Liver (tissue), 9 donors: ENCODE results near the gene TRIM23. TPM values are rescaled to one million over a fixed set of nuclear protein-coding genes. Genes with fewer than 3 reads are reported as not detected.

ENCODE experiments used
- DNase-seq: peaks from one replicate; pipeline ENCODE4 v3.0.0-alpha.2; 2017; ENCODE audit warnings: low spot score
- H3K27ac ChIP-seq, 2 donors: one replicate each; pipeline ENCODE4 v1.7.0; 2013; ENCODE audit warnings: inconsistent platforms in 2 of 2, low read length in 2 of 2, control low read depth in 1 of 2, low read depth in 1 of 2, mild to moderate bottlenecking in 1 of 2
- H3K27me3 ChIP-seq, 4 donors: one replicate each; pipeline versions ENCODE4 v1.6.1 to v1.7.0; 2013; ENCODE audit warnings: low read length in 3 of 4, inconsistent platforms in 1 of 4, mild to moderate bottlenecking in 1 of 4, moderate library complexity in 1 of 4; ENCODE audit not compliant: control insufficient read depth in 4 of 4, insufficient read depth in 4 of 4
- H3K36me3 ChIP-seq, 4 donors: one replicate each; pipeline versions ENCODE4 v1.6.1 to v1.7.0; 2013; ENCODE audit warnings: low read length in 3 of 4, mild to moderate bottlenecking in 3 of 4, low read depth in 1 of 4, moderate library complexity in 1 of 4; ENCODE audit not compliant: control insufficient read depth in 4 of 4, insufficient read depth in 3 of 4
- H3K4me1 ChIP-seq, 4 donors: one replicate each; pipeline versions ENCODE4 v1.6.1 to v1.7.0; 2013; ENCODE audit warnings: low read length in 3 of 4, mild to moderate bottlenecking in 3 of 4, moderate library complexity in 1 of 4; ENCODE audit not compliant: control insufficient read depth in 4 of 4, insufficient read depth in 4 of 4
- H3K4me3 ChIP-seq, 3 donors: one replicate each; pipeline versions ENCODE4 v1.6.1 to v1.7.0; 2013; ENCODE audit warnings: low read length in 3 of 3, control low read depth in 1 of 3, low read depth in 1 of 3, mild to moderate bottlenecking in 1 of 3
- H3K9ac ChIP-seq, 2 donors: one replicate each; pipeline ENCODE4 v1.7.0; 2013; ENCODE audit warnings: low read length in 2 of 2, mild to moderate bottlenecking in 2 of 2, moderate library complexity in 2 of 2, control low read depth in 1 of 2, low read depth in 1 of 2
- H3K9me3 ChIP-seq, 4 donors: one replicate each; pipeline versions ENCODE4 v1.6.1 to v1.7.0; 2013; ENCODE audit warnings: low read length in 3 of 4; ENCODE audit not compliant: control insufficient read depth in 4 of 4
- ATF3 ChIP-seq: IDR thresholded peaks from 2 replicates; pipeline ENCODE4 v1.6.1; 2016; ENCODE audit warnings: antibody characterized with exemption
- CTCF ChIP-seq: fragments of 150-350 bp; IDR thresholded peaks from 2 replicates; pipeline ENCODE4 v1.5.1; 2017; ENCODE audit warnings: improper control_type of control experiment, low read depth, low read length; ENCODE audit not compliant: missing input control
- EGR1 ChIP-seq, 2 donors: IDR thresholded peaks; 2 replicates each; pipeline ENCODE4 v1.6.1; 2016 to 2018; ENCODE audit warnings: antibody characterized with exemption in 2 of 2, low read depth in 2 of 2
- FOXA1 ChIP-seq: IDR thresholded peaks from 2 replicates; pipeline ENCODE4 v1.6.1; 2016; ENCODE audit warnings: antibody characterized with exemption
- FOXA2 ChIP-seq: IDR thresholded peaks from 2 replicates; pipeline ENCODE4 v1.6.1; 2016; ENCODE audit warnings: antibody characterized with exemption
- GABPA ChIP-seq, 2 donors: IDR thresholded peaks in 1 of 2; conservative IDR thresholded peaks in 1 of 2; 2 replicates each; pipeline ENCODE4 v1.6.1; 2016; ENCODE audit warnings: antibody characterized with exemption in 2 of 2, mild to moderate bottlenecking in 1 of 2, moderate library complexity in 1 of 2
- HNF4G ChIP-seq: IDR thresholded peaks from 2 replicates; pipeline ENCODE4 v1.6.1; 2016; ENCODE audit warnings: antibody characterized with exemption
- JUND ChIP-seq, 2 donors: IDR thresholded peaks; 2 replicates each; pipeline ENCODE4 v1.6.1; 2016; ENCODE audit warnings: antibody characterized with exemption in 2 of 2
- NR2F2 ChIP-seq: IDR thresholded peaks from 2 replicates; pipeline ENCODE4 v1.6.1; 2016; ENCODE audit warnings: antibody characterized with exemption
- RAD21 ChIP-seq, 2 donors: IDR thresholded peaks; 2 replicates each; pipeline ENCODE4 v1.6.1; 2016; ENCODE audit warnings: antibody characterized with exemption in 2 of 2, mild to moderate bottlenecking in 2 of 2
- REST ChIP-seq: IDR thresholded peaks from 2 replicates; pipeline ENCODE4 v1.6.1; 2016; ENCODE audit warnings: antibody characterized with exemption, mild to moderate bottlenecking
- RXRA ChIP-seq, 2 donors: IDR thresholded peaks; 2 replicates each; pipeline ENCODE4 v1.6.1; 2017 to 2018; ENCODE audit warnings: antibody characterized with exemption in 2 of 2, mild to moderate bottlenecking in 1 of 2
- SP1 ChIP-seq: IDR thresholded peaks from 2 replicates; pipeline ENCODE4 v1.6.1; 2018; ENCODE audit warnings: antibody characterized with exemption, mild to moderate bottlenecking
- TAF1 ChIP-seq: conservative IDR thresholded peaks from 2 replicates; pipeline ENCODE4 v1.6.1; 2016; ENCODE audit warnings: antibody characterized with exemption, mild to moderate bottlenecking
- YY1 ChIP-seq: IDR thresholded peaks from 2 replicates; pipeline ENCODE4 v1.6.1; 2016; ENCODE audit warnings: antibody characterized with exemption, mild to moderate bottlenecking
- WGBS: extraction: QIAGEN DNeasy Blood & Tissue Kit; methylation state at CpG from one replicate; pipeline ENCODE4 v1.1.7; 2013; 5-methylcytosine and 5-hydroxymethylcytosine counted together
- polyA plus RNA-seq, 2 donors: library from polyadenylated mRNA; stranded (reverse) in 1 of 2; unstranded in 1 of 2; fragments of 200-250 nt in 1 of 2; fragments of >200 nt in 1 of 2; fragmentation: Nextera tagmentation in 1 of 2; extraction: Ambion mirVana in 1 of 2; gene quantifications; one replicate each; pipeline versions ENCODE4 v1.2.1 to v1.2.3, GENCODE V29; 2013 to 2015
- total RNA-seq, 2 donors: library from RNA; depleted of rRNA; stranded (reverse); fragments of >200 nt; gene quantifications; one replicate each; pipeline ENCODE4 v1.2.3, GENCODE V29; 2014
- donor health status: healthy.
- donor health status: healthy.
- donor health status: healthy.
- donor health status: healthy.
- donor health status: healthy.

TRIM23 gene
- total and polyA plus RNA-seq, 4 donors: 3.1 to 25.0 (median 9.1) TPM

- H3K9ac ChIP-seq: no peak overlapping the region
- no peaks in the 10 kb centered on the region for H3K4me1 ChIP-seq
- H3K4me3 ChIP-seq: no peak overlapping the region
- no peaks in the 10 kb centered on the region for H3K27me3 ChIP-seq
- DNase-seq: no peak
- H3K36me3 ChIP-seq: peaks cover 0 to 12% (median 3%) of the 10 kb centered on the region in 4 donors
- no peaks in the 10 kb centered on the region for H3K9me3 ChIP-seq
- TF ChIP-seq GABPA (IDR thresholded peaks at IDR 0.05 in 1 of 2, conservative IDR thresholded peaks at IDR 0.05 in 1 of 2) (no peak), FOXA1 (no peak), SP1 (no peak), FOXA2 (no peak), ATF3 (no peak), HNF4G (no peak), CTCF (no peak), RAD21 (IDR thresholded peaks at IDR 0.05) (no peak), TAF1 (no peak), RXRA (IDR thresholded peaks at IDR 0.05) (no peak)
- no peak overlapping the region for H3K27ac ChIP-seq
- 82% methylated on average over 7 of the region's 7 CpGs for WGBS
Observed at GRCh38 chr5:65668696-65669095, 44.6 kb upstream of the TRIM23 start.

- no peak for TF ChIP-seq FOXA2
- TF ChIP-seq NR2F2: no peak
- no peak for TF ChIP-seq REST
- no peak for TF ChIP-seq EGR1 (IDR thresholded peaks at IDR 0.05; ENCODE audit: low read depth in 2 of 2)
- no peak for TF ChIP-seq GABPA (IDR thresholded peaks at IDR 0.05 in 1 of 2, conservative IDR thresholded peaks at IDR 0.05 in 1 of 2)
- peak; percentile 32 for TF ChIP-seq CTCF
- peak in 1 of 2 donors; percentile 32 for TF ChIP-seq RAD21 (IDR thresholded peaks at IDR 0.05)
- no peak for TF ChIP-seq YY1
- no peak for TF ChIP-seq RXRA (IDR thresholded peaks at IDR 0.05)
- no peak for TF ChIP-seq FOXA1
- TF ChIP-seq JUND (IDR thresholded peaks at IDR 0.05): no peak
- H3K36me3 ChIP-seq: peaks cover 4 to 24% (median 10%) of the 10 kb centered on the region in 4 donors
- no peak overlapping the region for H3K27ac ChIP-seq
- no peaks in the 10 kb centered on the region for H3K27me3 ChIP-seq
- no peaks in the 10 kb centered on the region for H3K4me1 ChIP-seq
- no peak overlapping the region for H3K4me3 ChIP-seq
- H3K9ac ChIP-seq: no peak overlapping the region
- no peaks in the 10 kb centered on the region for H3K9me3 ChIP-seq
- DNase-seq: no peak
- 95% methylated on average over 1 of the region's 1 CpG for WGBS
Observed at GRCh38 chr5:65663804-65664521, 39.8 kb upstream of the TRIM23 start.
